IPS-15b (cell line): ENCODE results near the gene PCSK5.

ENCODE experiments used
- H3K27me3 ChIP-seq: one replicate; pipeline ENCODE4 v1.6.1; 2013; ENCODE audit warnings: low read length; ENCODE audit not compliant: control insufficient read depth, insufficient read depth
- H3K36me3 ChIP-seq: one replicate; pipeline ENCODE4 v1.6.1; 2013; ENCODE audit warnings: low read length; ENCODE audit not compliant: control insufficient read depth, insufficient read depth
- H3K4me1 ChIP-seq: one replicate; pipeline ENCODE4 v1.6.1; 2013; ENCODE audit warnings: mild to moderate bottlenecking, low read length; ENCODE audit not compliant: control insufficient read depth, insufficient read depth
- H3K4me3 ChIP-seq: one replicate; pipeline ENCODE4 v1.5.1; 2013; ENCODE audit warnings: low read depth, low read length
- H3K9ac ChIP-seq: one replicate; pipeline ENCODE4 v1.6.1; 2013; ENCODE audit warnings: low read depth, mild to moderate bottlenecking, low read length
- H3K9me3 ChIP-seq: one replicate; pipeline ENCODE4 v1.6.1; 2013; ENCODE audit warnings: mild to moderate bottlenecking, low read length; ENCODE audit not compliant: control insufficient read depth, insufficient read depth

The PCSK5 gene

DNA sequence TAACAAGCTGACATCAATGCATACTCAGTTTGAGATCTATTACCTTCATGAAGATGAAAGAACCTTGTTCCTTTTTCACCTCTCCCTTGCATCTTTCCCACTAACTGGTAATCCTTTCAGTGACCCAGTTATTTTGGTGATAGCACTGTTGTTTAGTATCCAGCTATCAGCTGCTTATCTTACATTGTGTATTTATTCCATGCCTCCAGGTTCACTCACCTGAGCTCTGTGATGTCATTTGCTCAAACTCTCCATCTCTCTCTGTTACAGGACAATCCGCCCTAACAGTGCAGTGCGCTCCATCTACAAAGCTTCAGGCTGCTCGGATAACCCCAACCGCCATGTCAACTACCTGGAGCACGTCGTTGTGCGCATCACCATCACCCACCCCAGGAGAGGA, 268.2 kb downstream of the PCSK5 start:
- peaks cover 11% of the 10 kb centered on the region for H3K4me1 ChIP-seq
- no peak overlapping the region for H3K9ac ChIP-seq

DNA sequence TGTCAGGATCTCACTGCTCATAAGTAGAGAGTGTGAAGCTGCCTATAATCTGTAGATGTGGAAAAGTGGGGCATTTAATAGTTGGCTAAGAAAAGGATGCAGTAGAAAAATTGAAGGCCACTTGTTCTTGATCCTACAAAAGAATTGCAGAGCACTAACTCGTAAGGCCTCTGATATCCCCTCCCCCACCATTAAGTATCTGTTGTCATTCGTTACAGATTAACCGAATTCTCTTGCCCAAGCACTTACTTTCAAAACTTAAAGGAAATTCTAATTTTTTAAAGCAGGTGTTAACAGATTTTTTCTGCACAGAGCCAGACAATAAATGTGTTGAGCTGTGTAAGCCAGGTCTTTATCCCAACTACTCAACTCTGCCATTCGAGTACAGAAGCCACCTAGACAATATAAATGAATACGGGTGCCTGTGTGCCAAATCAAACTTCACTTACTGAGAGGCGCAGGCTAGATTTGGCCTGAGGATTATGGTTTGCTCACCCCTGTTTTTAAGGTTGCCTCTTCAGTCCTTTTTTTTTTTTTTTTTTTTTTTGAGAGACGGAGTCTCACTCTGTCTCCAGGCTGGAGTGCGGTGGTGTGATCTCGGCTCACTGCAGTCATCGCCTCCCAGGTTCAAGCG, 268.9 kb downstream of the PCSK5 start:
- H3K4me1 ChIP-seq, result peaks cover 11% of the 10 kb centered on the region

More for the DNA sequence above, 268.2 kb downstream of the PCSK5 start:
- Histone ChIP-seq H3K9me3 (no peaks in the 10 kb centered on the region), H3K4me3 (no peak overlapping the region), H3K36me3 (no peaks in the 10 kb centered on the region), H3K27me3 (no peaks in the 10 kb centered on the region)

DNA sequence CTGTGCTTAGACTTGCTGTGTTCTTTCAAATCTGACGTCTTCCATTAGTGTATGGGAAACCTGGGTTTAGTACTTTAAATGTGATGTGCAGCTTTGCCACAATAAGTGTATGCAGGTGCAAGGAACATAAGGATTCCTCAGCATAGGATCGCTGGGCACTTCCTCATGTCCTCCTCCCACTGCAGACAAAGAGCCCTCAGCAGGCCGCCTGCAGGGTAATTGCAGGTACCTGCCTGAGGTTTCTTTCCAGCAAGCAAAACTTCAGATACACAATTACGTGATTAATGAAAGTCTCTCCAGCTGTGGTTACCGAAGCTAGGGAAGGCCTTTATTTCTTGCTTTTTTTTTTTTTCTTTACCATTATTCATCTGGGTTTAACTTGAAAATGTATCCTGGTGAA, 270.6 kb downstream of the PCSK5 start:
- H3K4me3 ChIP-seq, result no peak overlapping the region

More for the DNA sequence above, 268.9 kb downstream of the PCSK5 start:
- Histone ChIP-seq H3K36me3 (no peaks in the 10 kb centered on the region), H3K9ac (no peak overlapping the region), H3K27me3 (no peaks in the 10 kb centered on the region), H3K4me3 (no peak overlapping the region), H3K9me3 (no peaks in the 10 kb centered on the region)

DNA sequence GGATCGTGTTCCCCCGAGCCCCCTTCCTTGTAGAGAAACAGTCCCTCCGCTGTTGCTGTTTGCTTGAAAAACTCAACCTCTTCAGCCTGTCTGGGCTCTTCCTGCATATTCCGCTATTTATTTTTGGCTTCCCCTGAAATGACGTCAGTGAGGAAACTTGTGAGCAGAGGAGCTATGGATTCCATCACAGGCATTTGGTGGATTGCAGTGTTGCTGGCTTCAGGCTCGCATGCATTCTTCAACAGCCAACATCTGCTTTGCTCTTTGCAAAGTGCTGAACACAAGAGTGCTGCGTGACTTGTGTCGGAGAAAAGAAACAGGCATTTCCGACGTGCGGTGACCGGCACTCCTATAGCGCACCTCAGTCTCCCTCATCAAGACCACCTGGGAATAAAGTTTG, 271.1 kb downstream of the PCSK5 start:
- H3K9ac ChIP-seq, result no peak overlapping the region
- no peaks in the 10 kb centered on the region for H3K36me3 ChIP-seq
- H3K4me1 ChIP-seq, result peaks cover 11% of the 10 kb centered on the region
- H3K9me3 ChIP-seq, result no peaks in the 10 kb centered on the region
- H3K4me3 ChIP-seq, result no peak overlapping the region
- no peaks in the 10 kb centered on the region for H3K27me3 ChIP-seq

More for the DNA sequence above, 270.6 kb downstream of the PCSK5 start:
- Histone ChIP-seq H3K4me1 (peaks cover 11% of the 10 kb centered on the region), H3K9me3 (no peaks in the 10 kb centered on the region), H3K27me3 (no peaks in the 10 kb centered on the region), H3K36me3 (no peaks in the 10 kb centered on the region), H3K9ac (no peak overlapping the region)

DNA sequence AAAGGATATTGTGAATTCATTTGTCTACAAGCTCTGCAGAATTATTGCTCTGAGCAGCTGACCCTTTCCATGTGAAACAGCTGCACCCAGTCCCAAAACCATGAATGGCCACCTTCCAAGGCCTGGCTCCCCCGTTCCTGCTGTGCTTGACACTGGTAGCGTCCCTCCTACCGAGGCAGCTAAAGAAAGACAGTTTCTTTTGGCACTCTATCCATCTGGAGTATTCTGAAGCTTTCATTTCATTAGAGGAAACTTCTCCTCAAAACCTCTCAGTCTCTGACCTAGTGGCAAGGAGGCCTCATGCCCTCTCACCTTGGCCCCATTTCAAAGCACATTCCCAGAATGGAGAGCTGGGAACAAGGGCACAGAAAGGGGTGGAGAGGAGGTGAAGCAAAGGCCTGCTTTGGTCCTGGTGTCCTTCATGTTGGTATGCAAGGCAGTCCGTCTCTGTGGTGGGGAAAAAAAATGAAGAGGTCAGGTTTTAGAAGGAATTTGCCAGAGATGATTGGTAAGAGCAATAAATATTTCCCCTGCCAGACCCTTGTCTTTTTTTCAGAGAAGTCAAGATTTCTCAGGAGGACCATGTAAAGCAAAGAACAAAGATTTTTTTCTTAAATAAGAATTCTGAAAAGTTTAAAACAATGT, 271.7 kb downstream of the PCSK5 start:
- Histone ChIP-seq H3K27me3 (no peaks in the 10 kb centered on the region), H3K4me1 (peaks cover 11% of the 10 kb centered on the region), H3K9ac (no peak overlapping the region), H3K4me3 (no peak overlapping the region), H3K36me3 (no peaks in the 10 kb centered on the region), H3K9me3 (no peaks in the 10 kb centered on the region)

DNA sequence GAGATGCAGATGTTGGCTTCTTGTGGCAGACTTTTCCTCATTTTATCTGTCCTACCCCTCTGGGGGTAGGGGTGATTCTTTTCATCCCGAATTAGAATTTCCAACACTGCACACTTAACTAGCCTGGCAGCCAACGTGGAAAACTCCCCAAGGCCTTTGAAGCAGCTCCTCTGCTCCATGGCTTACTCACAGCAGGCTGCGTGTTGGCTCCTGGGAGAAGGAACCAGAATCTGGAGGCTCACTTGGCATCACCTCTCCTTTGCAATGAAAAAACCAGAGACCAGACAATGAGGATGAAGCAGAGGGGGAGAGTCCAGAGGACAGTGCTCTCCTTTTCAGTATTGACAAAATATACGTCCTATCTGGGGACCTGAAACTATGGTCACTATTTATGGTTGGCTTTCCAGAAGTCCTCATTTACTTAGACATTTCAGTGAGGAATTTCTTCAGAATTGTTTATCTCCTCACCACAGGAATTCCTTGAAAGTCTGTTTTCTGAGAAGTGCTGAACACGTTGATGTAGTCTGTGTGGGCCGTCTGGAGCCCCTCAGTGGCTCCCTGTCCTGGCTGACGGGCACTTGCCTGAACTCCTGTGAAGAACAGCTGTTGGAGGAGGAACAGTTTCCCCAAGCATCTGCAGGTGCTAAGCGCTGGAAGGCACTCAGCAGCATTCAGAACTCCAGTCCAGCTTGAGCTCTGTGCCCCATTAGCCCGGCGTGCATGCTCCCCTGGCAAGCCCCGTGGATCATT, 272.5 kb downstream of the PCSK5 start:
- Histone ChIP-seq H3K4me1 (peaks cover 11% of the 10 kb centered on the region), H3K9me3 (no peaks in the 10 kb centered on the region), H3K36me3 (no peaks in the 10 kb centered on the region), H3K27me3 (no peaks in the 10 kb centered on the region), H3K9ac (no peak overlapping the region), H3K4me3 (no peak overlapping the region)

DNA sequence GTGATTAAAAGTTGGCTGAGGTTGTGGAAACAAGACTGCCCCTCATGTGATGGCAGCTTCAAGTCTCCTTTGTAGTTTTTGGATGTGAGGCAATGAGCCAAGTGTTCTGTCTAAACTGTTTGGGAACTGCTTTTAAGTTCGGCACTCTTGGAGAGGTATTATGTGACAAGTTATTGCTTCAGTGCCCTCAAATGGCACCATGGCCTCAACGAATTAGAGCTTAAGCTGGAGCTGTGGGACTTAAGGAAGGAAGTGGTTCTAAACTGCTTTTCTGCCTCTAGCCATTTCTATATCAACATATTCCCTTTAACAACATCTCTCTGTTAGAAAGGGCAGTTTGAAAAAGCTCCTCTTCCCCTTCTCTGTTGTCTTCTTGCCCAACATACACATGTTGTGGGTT, 276.1 kb downstream of the PCSK5 start:
- Histone ChIP-seq H3K9ac (no peak overlapping the region), H3K4me1 (peaks cover 2% of the 10 kb centered on the region), H3K9me3 (no peaks in the 10 kb centered on the region), H3K27me3 (no peaks in the 10 kb centered on the region), H3K4me3 (no peak overlapping the region), H3K36me3 (no peaks in the 10 kb centered on the region)

DNA sequence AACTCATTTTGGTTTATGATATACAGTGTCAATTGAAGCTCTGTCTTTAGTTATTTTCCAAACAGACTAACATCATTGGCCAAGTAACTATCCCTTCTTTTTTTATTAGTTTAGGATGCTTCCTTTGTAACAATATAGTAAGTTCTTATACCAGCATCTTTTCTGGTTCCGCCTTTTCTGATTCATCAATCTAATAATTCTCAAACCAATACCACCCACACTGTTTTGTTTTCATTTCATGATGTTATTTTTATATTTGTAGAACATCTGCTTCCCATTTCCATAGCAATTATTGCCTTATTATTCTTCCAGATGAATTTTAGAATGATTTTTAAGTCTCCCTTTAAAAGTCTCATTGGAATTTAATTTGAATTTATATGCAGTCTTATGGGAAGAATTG, 285.7 kb downstream of the PCSK5 start:
- no peak overlapping the region for H3K9ac ChIP-seq
- H3K36me3 ChIP-seq, result no peaks in the 10 kb centered on the region
- no peak overlapping the region for H3K4me3 ChIP-seq
- H3K9me3 ChIP-seq, result no peaks in the 10 kb centered on the region
- H3K4me1 ChIP-seq, result no peaks in the 10 kb centered on the region
- H3K27me3 ChIP-seq, result no peaks in the 10 kb centered on the region

DNA sequence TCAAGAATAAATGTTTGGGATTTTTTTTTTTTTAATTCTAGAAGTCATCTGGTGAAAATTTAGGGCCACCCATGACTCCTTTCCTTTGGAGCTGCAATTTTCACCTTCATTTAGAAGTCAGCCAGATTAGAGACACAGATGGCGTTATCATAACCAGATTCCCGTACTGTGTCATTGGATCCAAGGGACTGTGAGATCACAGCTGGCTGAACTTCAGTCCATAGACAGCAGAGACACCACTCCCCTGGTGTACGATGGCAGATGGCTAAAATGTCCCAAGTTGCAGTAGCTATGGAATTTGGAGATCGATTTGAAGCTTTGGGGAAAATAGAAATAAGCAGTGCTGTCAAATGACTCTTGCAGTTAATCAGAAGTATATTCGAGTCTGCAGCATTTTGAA, 287.5 kb downstream of the PCSK5 start:
- Histone ChIP-seq H3K36me3 (no peaks in the 10 kb centered on the region), H3K9ac (no peak overlapping the region), H3K27me3 (no peaks in the 10 kb centered on the region), H3K4me1 (no peaks in the 10 kb centered on the region), H3K4me3 (no peak overlapping the region), H3K9me3 (no peaks in the 10 kb centered on the region)

DNA sequence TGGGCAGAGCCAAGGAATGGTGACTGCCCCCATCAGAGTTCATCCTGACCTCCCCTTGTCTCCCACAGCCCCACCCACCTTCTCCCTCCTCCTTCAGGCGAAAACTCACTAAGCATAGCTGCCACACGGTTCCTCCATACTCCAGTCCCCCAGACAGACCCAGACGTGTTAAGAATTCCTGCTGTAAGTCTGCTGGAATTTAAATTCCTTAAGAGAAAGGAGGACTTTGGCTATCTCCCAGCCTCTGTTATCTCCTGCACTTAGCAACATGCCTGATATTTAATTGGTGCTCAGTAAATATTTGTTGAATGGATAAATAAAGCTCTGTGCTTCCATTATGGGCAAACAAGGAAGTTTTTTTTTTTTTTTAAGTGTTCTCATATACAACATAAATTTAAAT, 290.1 kb downstream of the PCSK5 start:
- Histone ChIP-seq H3K36me3 (no peaks in the 10 kb centered on the region), H3K9ac (no peak overlapping the region), H3K9me3 (no peaks in the 10 kb centered on the region), H3K4me1 (no peaks in the 10 kb centered on the region), H3K4me3 (no peak overlapping the region), H3K27me3 (no peaks in the 10 kb centered on the region)

DNA sequence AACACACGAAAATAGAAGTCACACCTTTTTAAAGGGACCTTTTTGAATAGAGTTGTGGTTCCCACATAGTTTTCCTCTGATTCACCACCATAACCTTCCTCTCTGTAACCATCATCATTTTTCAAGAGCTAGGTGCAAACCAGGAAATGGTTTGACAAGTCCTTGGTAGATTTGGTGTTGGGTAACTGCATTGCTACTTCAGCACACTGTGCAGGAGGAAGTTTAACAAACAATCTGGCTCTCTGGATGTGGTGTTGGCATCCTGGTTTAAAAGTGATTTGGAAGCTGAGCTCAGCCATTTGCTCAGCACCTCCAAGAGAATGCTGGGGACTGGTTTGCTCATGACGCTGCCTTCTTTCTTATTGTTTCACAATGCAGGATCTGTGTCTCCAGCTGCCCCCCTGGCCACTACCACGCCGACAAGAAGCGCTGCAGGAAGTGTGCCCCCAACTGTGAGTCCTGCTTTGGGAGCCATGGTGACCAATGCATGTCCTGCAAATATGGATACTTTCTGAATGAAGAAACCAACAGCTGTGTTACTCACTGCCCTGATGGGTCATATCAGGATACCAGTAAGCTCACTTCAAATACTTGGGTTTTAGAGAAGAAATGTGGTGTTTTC, 290.7 kb downstream of the PCSK5 start:
- Histone ChIP-seq H3K9me3 (no peaks in the 10 kb centered on the region), H3K4me1 (no peaks in the 10 kb centered on the region), H3K27me3 (no peaks in the 10 kb centered on the region), H3K9ac (no peak overlapping the region), H3K36me3 (no peaks in the 10 kb centered on the region), H3K4me3 (no peak overlapping the region)
